ENCODE data around the gene TMEM184B.

TMEM184B gene

GRCh38 chr22:38272373-38273134, at the start of gene TMEM184B:
Gene TMEM184B, minus strand, starts transcription at chr22:38273010. Its CDS starts 25,049 bp downstream, at chr22:38247961.
- peak; percentile 65 to 78 for DNase-seq (ENCODE audit: low read depth in 2 of 2)

- no peak for DNase-seq (ENCODE audit: low read depth in 2 of 2)
Observed at GRCh38 chr22:38320605-38321402, 48.0 kb upstream of the TMEM184B start.

GRCh38 chr22:38318792-38319773, 46.3 kb upstream of the TMEM184B start:
- no peak for DNase-seq (ENCODE audit: low read depth in 2 of 2)

- DNase-seq (ENCODE audit: low read depth in 2 of 2), result no peak
Observed at GRCh38 chr22:38317995-38318715, 45.3 kb upstream of the TMEM184B start.

- DNase-seq (ENCODE audit: low read depth in 2 of 2), result peak; percentile 60 to 73
Observed at GRCh38 chr22:38317122-38317994, 44.5 kb upstream of the TMEM184B start, which contains the start of gene CSNK1E. Gene CSNK1E, minus strand, starts transcription at chr22:38317433. Its CDS starts 3,276 bp downstream, at chr22:38314157.

- peak; percentile 38 to 40 for DNase-seq (ENCODE audit: low read depth in 2 of 2)
Observed at GRCh38 chr22:38316364-38317121, 43.7 kb upstream of the TMEM184B start.

- DNase-seq (ENCODE audit: low read depth in 2 of 2), result no peak
Observed at GRCh38 chr22:38315823-38316363, 43.1 kb upstream of the TMEM184B start.

GRCh38 chr22:38314933-38315822, 42.4 kb upstream of the TMEM184B start:
- DNase-seq (ENCODE audit: low read depth in 2 of 2), result no peak

GRCh38 chr22:38314051-38314932, 41.5 kb upstream of the TMEM184B start:
- no peak for DNase-seq (ENCODE audit: low read depth in 2 of 2)

- no peak for DNase-seq (ENCODE audit: low read depth in 2 of 2)
Observed at GRCh38 chr22:38313384-38313955, 40.7 kb upstream of the TMEM184B start.

GRCh38 chr22:38312261-38312800, 39.5 kb upstream of the TMEM184B start:
- DNase-seq (ENCODE audit: low read depth in 2 of 2), result no peak

- DNase-seq (ENCODE audit: low read depth in 2 of 2), result no peak
Observed at GRCh38 chr22:38311323-38311620, 38.5 kb upstream of the TMEM184B start.

GRCh38 chr22:38310518-38311322, 37.9 kb upstream of the TMEM184B start:
- DNase-seq (ENCODE audit: low read depth in 2 of 2), result no peak

- DNase-seq (ENCODE audit: low read depth in 2 of 2), result no peak
Observed at GRCh38 chr22:38309614-38310517, 37.1 kb upstream of the TMEM184B start.

Data from stimulated activated CD4-positive, alpha-beta T cell treated with anti-CD3 and anti-CD28 coated beads, Interleukin-1b, Interleukin-23, amount 100 ng/mL, for 4 hours (primary cell).